ENCODE measurements around the gene HEXIM1.
A peak's percentile ranks its signal among the peaks of the same experiment; 100 is the strongest.

The HEXIM1 gene

GRCh38 chr17:45130681-45131615, 17.3 kb upstream of the HEXIM1 start:
- no peak overlapping the region for H3K4me3 Mint-ChIP-seq

DNA sequence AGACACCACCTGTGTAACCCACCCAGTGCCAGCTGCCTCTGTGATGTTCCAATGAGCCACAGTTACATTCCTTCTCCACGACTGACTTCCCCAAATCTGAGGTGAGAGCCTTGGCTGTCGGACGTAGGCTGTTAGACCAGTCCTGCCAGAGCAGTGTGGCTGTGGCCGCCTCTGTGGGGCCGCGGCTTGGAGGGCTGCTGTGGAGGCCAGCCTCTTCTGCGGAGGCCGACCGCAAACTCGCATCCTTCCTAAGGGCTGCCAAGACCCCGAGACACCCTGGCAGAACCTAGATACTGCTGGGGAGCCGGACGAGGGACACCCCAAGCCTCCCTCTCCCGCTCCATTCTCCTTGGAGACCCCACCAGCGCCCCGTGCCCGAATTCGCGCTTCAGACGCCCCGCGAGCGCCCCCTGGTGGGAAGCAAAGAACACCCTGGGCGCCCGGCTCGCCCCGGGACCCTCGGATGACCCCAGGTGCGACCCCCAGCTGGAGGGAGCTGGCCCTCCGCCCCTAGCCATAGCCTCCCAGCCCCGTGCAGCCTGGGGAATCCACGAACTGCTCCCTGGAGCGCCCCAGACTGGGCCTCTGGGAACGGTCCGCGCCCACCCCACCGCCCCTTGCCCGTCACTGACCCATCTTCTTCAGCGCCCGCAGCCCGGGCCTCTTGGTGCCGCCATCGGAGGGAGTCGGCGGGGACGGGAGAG, 16.5 kb upstream of the HEXIM1 start:
- H3K27me3 Mint-ChIP-seq, result peaks cover 10 to 17% of the 10 kb centered on the region in 2 donors
- H3K4me3 Mint-ChIP-seq, result peak overlapping the region; percentile 83 to 93
- H3K9me3 Mint-ChIP-seq, result no peaks in the 10 kb centered on the region
- peak overlapping the region; percentile 56 for H3K27ac Mint-ChIP-seq
- ATAC-seq (replicated peaks) (peak in 1 of 2 donors; percentile 0), DNase-seq (peak; percentile 36)
- no peaks in the 10 kb centered on the region for H3K36me3 Mint-ChIP-seq
- peaks cover 8 to 31% of the 10 kb centered on the region in 2 donors for H3K4me1 Mint-ChIP-seq

More at GRCh38 chr17:45130681-45131615, 17.3 kb upstream of the HEXIM1 start:
- no peaks in the 10 kb centered on the region for H3K36me3 Mint-ChIP-seq
- ATAC-seq (replicated peaks), result no peak
- peaks cover 10 to 17% of the 10 kb centered on the region in 2 donors for H3K27me3 Mint-ChIP-seq
- no peak overlapping the region for H3K27ac Mint-ChIP-seq
- peaks cover 3 to 23% of the 10 kb centered on the region in 2 donors for H3K4me1 Mint-ChIP-seq
- no peaks in the 10 kb centered on the region for H3K9me3 Mint-ChIP-seq
- no peak for DNase-seq

DNA sequence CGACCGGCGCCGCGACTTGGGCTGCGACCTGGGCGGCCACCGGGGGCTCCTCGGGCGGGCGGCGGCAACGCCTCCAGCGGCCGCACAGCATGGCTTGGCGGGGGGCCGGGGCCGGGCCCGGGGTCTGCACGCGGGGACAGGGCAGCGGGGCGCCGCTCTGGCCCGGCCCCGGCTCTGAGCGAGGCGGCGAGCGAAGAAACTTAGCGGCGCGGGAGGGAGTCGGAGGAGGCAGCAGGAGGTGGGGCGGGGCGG, 16.0 kb upstream of the HEXIM1 start, which contains the start of gene PLCD3:
TSS of gene PLCD3 (minus strand) at position 196 of the 252 bp plus-strand sequence. CDS start at position 91, 105 bp downstream.
- Mint-ChIP-seq H3K4me3 (peak within 1 kb of the TSS; percentile 83 to 93), H3K9me3 (no peaks in the 10 kb centered on the region), H3K4me1 (peaks cover 8 to 36% of the 10 kb centered on the region in 2 donors), H3K36me3 (no peaks in the 10 kb centered on the region), H3K27ac (peak within 1 kb of the TSS; percentile 91), H3K27me3 (peaks cover 10 to 17% of the 10 kb centered on the region in 2 donors)
- ATAC-seq (replicated peaks) (no peak), DNase-seq (no peak)

GRCh38 chr17:45132572-45133463, 15.5 kb upstream of the HEXIM1 start:
- ATAC-seq (replicated peaks) (peak; percentile 55 to 59), DNase-seq (peak; percentile 72)
- Mint-ChIP-seq H3K4me3 (peak overlapping the region; percentile 83 to 93), H3K27me3 (peaks cover 10 to 17% of the 10 kb centered on the region in 2 donors), H3K36me3 (no peaks in the 10 kb centered on the region), H3K4me1 (peaks cover 8 to 37% of the 10 kb centered on the region in 2 donors), H3K27ac (peak overlapping the region; percentile 91), H3K9me3 (no peaks in the 10 kb centered on the region)

DNA sequence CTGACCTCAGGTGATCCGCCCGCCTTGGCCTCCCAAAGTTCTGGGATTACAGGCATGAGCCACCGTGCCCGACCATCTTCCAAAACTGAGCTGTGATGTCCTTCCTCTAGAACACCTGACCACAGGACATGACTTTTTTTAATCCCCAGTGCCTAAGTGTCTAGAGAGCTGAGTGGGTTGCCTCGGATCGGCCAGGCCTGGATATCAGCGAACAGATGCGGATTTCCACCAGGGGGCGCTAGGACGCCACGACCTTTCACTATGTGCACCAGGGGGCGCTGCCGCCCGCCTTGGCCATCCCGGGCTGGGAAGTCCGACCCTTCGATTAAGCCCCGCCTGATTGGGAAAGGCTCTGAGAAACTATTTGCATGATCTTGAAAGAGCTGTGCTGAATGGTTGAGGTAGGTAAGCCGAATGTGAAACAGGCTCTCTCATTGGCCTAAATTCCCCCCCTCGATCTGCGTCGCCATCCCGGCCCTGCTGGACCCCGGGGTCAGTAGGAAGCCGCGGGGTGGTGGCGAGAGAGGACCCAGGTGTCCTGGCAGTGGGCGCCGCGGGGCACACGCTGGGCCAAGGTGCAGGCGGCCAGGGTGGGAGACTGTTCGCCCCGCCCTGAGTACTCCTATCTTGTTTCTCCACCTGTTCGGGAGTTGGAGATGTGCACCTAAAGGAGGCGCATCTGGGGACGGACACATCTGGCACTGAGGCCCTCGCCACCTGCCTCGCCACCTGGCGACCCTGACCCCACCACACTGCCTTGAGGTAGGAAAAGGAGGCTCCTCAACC, 12.9 kb upstream of the HEXIM1 start, which contains the start of gene ACBD4:
TSS of gene ACBD4 (plus strand) at position 496 of the 786 bp plus-strand sequence. CDS start 458 bp downstream, outside the sequence.
- Mint-ChIP-seq H3K4me3 (peak within 1 kb of the TSS; percentile 92 to 93), H3K27ac (peak within 1 kb of the TSS; percentile 85), H3K4me1 (peaks cover 12 to 37% of the 10 kb centered on the region in 2 donors), H3K9me3 (no peaks in the 10 kb centered on the region), H3K36me3 (peaks cover 4 to 6% of the 10 kb centered on the region in 2 donors), H3K27me3 (peaks cover 10 to 13% of the 10 kb centered on the region in 2 donors)
- ATAC-seq (replicated peaks) (peak; percentile 87 to 89), DNase-seq (peak; percentile 94)

DNA sequence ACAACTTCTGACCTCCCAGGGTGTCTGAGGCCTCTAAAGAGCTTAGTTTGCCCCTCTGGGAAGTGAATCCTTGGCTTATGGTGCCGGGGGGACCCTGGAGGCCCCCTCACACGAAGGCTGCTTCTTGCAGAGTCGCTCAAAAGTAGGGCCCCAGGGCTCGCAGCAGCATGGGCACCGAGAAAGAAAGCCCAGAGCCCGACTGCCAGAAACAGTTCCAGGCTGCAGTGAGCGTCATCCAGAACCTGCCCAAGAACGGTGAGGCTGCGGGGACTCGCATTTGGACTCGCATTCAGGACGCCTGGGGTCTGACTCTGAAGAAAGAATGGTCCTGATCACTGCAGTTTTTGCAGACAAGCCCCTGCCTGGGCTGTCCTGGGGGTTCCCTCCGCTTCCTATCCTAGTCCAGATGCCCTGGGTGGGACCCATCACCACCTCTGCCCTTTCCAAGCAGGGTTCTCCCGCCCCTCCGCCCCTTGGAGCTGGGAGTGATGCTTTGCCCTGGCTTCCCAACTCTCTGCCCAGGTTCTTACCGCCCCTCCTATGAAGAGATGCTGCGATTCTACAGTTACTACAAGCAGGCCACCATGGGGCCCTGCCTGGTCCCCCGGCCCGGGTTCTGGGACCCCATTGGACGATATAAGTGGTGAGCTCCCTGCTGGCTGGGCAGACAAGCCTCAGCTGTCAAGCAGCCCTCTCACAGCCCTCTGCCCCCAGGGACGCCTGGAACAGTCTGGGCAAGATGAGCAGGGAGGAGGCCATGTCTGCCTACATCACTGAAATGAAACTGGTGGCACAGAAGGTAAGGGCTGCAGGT, 12.1 kb upstream of the HEXIM1 start:
- Mint-ChIP-seq H3K36me3 (peaks cover 8 to 11% of the 10 kb centered on the region in 2 donors), H3K27me3 (peaks cover 3 to 5% of the 10 kb centered on the region in 2 donors)

GRCh38 chr17:45136846-45137560, 11.3 kb upstream of the HEXIM1 start:
- ATAC-seq (replicated peaks) (no peak), DNase-seq (no peak)
- H3K9me3 Mint-ChIP-seq, result no peaks in the 10 kb centered on the region
- no peaks in the 10 kb centered on the region for H3K27me3 Mint-ChIP-seq
- H3K4me1 Mint-ChIP-seq, result peaks cover 12 to 37% of the 10 kb centered on the region in 2 donors
- H3K4me3 Mint-ChIP-seq, result peak overlapping the region; percentile 92 to 93
- H3K27ac Mint-ChIP-seq, result no peak overlapping the region
- H3K36me3 Mint-ChIP-seq, result peaks cover 8 to 11% of the 10 kb centered on the region in 2 donors

More for the DNA sequence above, 12.1 kb upstream of the HEXIM1 start:
- peak overlapping the region; percentile 92 to 93 for H3K4me3 Mint-ChIP-seq
- H3K27ac Mint-ChIP-seq, result peak overlapping the region; percentile 85
- no peaks in the 10 kb centered on the region for H3K9me3 Mint-ChIP-seq
- ATAC-seq (replicated peaks) (no peak), DNase-seq (no peak)
- peaks cover 12 to 37% of the 10 kb centered on the region in 2 donors for H3K4me1 Mint-ChIP-seq

DNA sequence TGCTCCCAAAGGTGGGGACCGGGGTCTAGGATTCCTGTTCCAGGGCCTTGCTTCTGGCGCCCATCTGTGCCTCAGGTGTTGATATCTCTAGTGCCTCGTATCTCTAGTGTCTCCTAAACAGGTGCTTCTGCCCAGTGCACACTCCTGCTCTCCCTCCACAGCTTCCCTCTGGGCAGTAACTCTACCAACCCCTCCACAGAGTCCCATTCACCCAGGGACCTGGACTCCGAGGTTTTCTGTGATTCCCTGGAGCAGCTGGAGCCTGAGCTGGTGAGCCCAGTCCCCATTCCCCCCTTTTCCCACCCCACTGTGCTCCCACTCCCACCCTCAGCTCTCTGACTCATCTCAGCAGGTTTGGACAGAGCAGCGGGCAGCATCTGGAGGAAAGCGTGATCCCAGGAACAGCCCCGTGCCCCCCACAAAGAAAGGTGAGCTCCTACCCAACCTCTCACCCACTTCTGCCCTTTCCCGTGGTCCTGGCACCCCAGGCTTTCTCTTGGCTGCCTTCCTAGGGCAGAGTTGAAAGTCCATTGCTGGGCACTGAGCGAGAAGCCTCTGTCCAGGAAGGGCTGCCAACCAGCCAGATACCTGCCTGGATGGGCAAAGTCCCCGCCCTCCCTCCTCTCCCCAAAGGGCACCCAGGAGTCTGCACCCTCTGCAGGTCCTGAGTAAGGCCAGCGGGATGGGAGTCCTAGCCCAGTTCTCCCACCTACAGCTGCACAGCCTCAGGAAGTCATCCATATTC, 10.5 kb upstream of the HEXIM1 start:
- peaks cover 8 to 11% of the 10 kb centered on the region in 2 donors for H3K36me3 Mint-ChIP-seq
- ATAC-seq (replicated peaks) (no peak), DNase-seq (no peak)
- H3K4me1 Mint-ChIP-seq, result peaks cover 12 to 34% of the 10 kb centered on the region in 2 donors
- no peaks in the 10 kb centered on the region for H3K27me3 Mint-ChIP-seq
- no peaks in the 10 kb centered on the region for H3K9me3 Mint-ChIP-seq
- H3K27ac Mint-ChIP-seq, result no peak overlapping the region
- no peak overlapping the region for H3K4me3 Mint-ChIP-seq

DNA sequence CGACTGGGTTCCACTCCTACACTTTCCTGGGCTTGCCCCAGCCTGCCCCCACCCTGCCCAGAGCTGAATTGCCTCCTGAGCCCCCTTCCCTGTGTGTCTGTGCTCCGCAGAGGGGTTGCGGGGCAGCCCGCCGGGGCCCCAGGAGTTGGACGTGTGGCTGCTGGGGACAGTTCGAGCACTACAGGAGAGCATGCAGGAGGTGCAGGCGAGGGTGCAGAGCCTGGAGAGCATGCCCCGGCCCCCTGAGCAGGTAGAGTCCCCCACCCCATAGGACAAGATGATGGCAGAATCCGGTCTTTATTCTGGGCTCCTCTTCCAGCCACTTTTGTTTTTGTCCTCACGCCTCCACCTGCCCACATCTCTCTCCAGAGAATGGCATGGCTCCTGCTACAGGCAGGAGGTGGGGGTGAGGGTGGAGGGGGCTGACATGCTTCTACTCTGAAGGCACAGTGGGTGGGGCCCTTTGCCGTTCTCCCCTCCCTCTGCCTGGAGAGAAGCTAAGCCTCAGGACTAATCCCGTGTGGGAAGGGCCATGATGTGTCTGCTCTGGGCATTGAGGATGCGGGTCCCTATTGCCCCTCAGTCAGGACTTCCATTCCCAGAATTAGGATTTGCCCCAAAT, 9.3 kb upstream of the HEXIM1 start:
- H3K4me1 Mint-ChIP-seq, result peaks cover 17 to 37% of the 10 kb centered on the region in 2 donors
- H3K27ac Mint-ChIP-seq, result no peak overlapping the region
- H3K27me3 Mint-ChIP-seq, result no peaks in the 10 kb centered on the region
- no peak overlapping the region for H3K4me3 Mint-ChIP-seq
- ATAC-seq (replicated peaks) (no peak), DNase-seq (no peak)
- H3K36me3 Mint-ChIP-seq, result peaks cover 9 to 11% of the 10 kb centered on the region in 2 donors
- H3K9me3 Mint-ChIP-seq, result no peaks in the 10 kb centered on the region

- Mint-ChIP-seq H3K27me3 (no peaks in the 10 kb centered on the region), H3K36me3 (peaks cover 9 to 11% of the 10 kb centered on the region in 2 donors), H3K4me3 (no peak overlapping the region), H3K4me1 (peaks cover 18 to 42% of the 10 kb centered on the region in 2 donors), H3K9me3 (no peaks in the 10 kb centered on the region), H3K27ac (no peak overlapping the region)
- DNase-seq (no peak), ATAC-seq (replicated peaks) (no peak)
These were observed 8.7 kb upstream of the HEXIM1 start for GRCh38 chr17:45139533-45139920.

- peak overlapping the region; percentile 92 for H3K27ac Mint-ChIP-seq
- peak overlapping the region; percentile 88 for H3K4me3 Mint-ChIP-seq
- H3K9me3 Mint-ChIP-seq, result no peaks in the 10 kb centered on the region
- peaks cover 10 to 22% of the 10 kb centered on the region in 2 donors for H3K36me3 Mint-ChIP-seq
- ATAC-seq (replicated peaks), result no peak
- no peak for DNase-seq
- peaks cover 0 to 1% of the 10 kb centered on the region in 2 donors for H3K27me3 Mint-ChIP-seq
- peaks cover 26 to 52% of the 10 kb centered on the region in 2 donors for H3K4me1 Mint-ChIP-seq
These were observed 5.1 kb upstream of the HEXIM1 start for GRCh38 chr17:45143094-45143670.

Data from stimulated activated naive B cell treated with anti-CD40 and anti-IgM and Interleukin-4, amounts not matched to agents 10 μg/mL and 1 μg/mL and 100 μg/mL, for 72 hours (primary cell).